PC-9 (cell line): ENCODE measurements around the gene DDX39A. TPM values are rescaled to one million over a fixed set of nuclear protein-coding genes. Genes with fewer than 3 reads are reported as not detected.
"Not testable (repeated sequence)": the region's sequence is repeated elsewhere in the genome, so short reads cannot be mapped to it uniquely, and the experiment has no call there.

Experiments used
- BruUV-seq: library from RNA; stranded (reverse); fragments of 400-500 nt; replicated peaks from 2 replicates; lab custom pipeline; 2021; lab: Mats Ljungman, UMichigan
- CTCF ChIA-PET: fragments of 300-600 bp; sonication (Branson Sonifier 250); formaldehyde crosslinking; loops from one replicate; lab custom pipeline; 2022; ENCODE audit warnings: antibody characterized with exemption; lab: Charles Lee
- POLR2A ChIA-PET: fragments of 300-600 bp; sonication (Branson Sonifier 250); formaldehyde crosslinking; loops from one replicate; lab custom pipeline; 2022; ENCODE audit warnings: antibody characterized with exemption; ENCODE audit not compliant: unreplicated experiment; lab: Charles Lee
- DNase-seq, 2 experiments: peaks; one replicate each; pipeline versions ENCODE4 v3.0.0 to v3.0.0-alpha.2; 2015 to 2022; ENCODE audit warnings: mixed read lengths in 1 of 2
- H2AFZ ChIP-seq: fragments of 200-600 bp; sonication (generic); 2 replicates; pipeline ENCODE4 v1.8.1; 2017; ENCODE audit warnings: antibody characterized with exemption
- H3F3A ChIP-seq: fragments of 200-600 bp; sonication (generic); 2 replicates; pipeline ENCODE4 v1.8.1; 2017; ENCODE audit warnings: antibody characterized with exemption, mild to moderate bottlenecking, low read depth; ENCODE audit not compliant: insufficient read depth
- H3K27ac ChIP-seq: fragments of 200-600 bp; sonication (generic); 2 replicates; pipeline ENCODE4 v1.6.1; 2016; ENCODE audit warnings: mixed run types
- H3K27me3 ChIP-seq: fragments of 200-600 bp; sonication (generic); 2 replicates; pipeline ENCODE4 v1.6.1; 2016; ENCODE audit warnings: low read depth, mixed run types; ENCODE audit not compliant: insufficient read depth
- H3K36me3 ChIP-seq: fragments of 200-600 bp; sonication (generic); 2 replicates; pipeline ENCODE4 v1.6.1; 2016; ENCODE audit warnings: low read depth, mixed run types
- H3K4me1 ChIP-seq: fragments of 200-600 bp; sonication (generic); replicated peaks from 2 replicates; pipeline ENCODE4 v1.6.1; 2016; ENCODE audit warnings: mixed run types; ENCODE audit not compliant: insufficient read depth
- H3K4me2 ChIP-seq: fragments of 200-600 bp; sonication (generic); 2 replicates; pipeline ENCODE4 v1.6.1; 2017; ENCODE audit warnings: mixed run types
- H3K4me3 ChIP-seq: fragments of 200-600 bp; sonication (generic); 2 replicates; pipeline ENCODE4 v1.6.1; 2016; ENCODE audit warnings: mixed run types
- H3K79me2 ChIP-seq: fragments of 200-600 bp; sonication (generic); 2 replicates; pipeline ENCODE4 v1.6.1; 2017; ENCODE audit warnings: low read depth, mixed run types
- H3K9me2 ChIP-seq: fragments of 200-600 bp; sonication (generic); 2 replicates; pipeline ENCODE4 v1.8.1; 2017; ENCODE audit warnings: mild to moderate bottlenecking; ENCODE audit not compliant: insufficient read depth
- H3K9me3 ChIP-seq: fragments of 200-600 bp; sonication (generic); 2 replicates; pipeline ENCODE4 v1.8.1; 2016; ENCODE audit warnings: low read depth; ENCODE audit not compliant: insufficient read depth
- H4K20me1 ChIP-seq: fragments of 200-600 bp; sonication (generic); 2 replicates; pipeline ENCODE4 v1.8.1; 2017; ENCODE audit not compliant: insufficient read depth
- CTCF ChIP-seq: fragments of 200-600 bp; sonication (generic); conservative IDR thresholded peaks from 2 replicates; pipeline ENCODE4 v1.6.1; 2017; ENCODE audit warnings: mixed run types, antibody characterized with exemption, mild to moderate bottlenecking, moderate library complexity
- EZH2 ChIP-seq: fragments of 200-600 bp; sonication (generic); IDR thresholded peaks from 2 replicates; pipeline ENCODE4 v1.8.0; 2017; ENCODE audit warnings: antibody characterized with exemption, low read depth
- intact Hi-C: fragments of 100-400 bp; cut with micrococcal nuclease; formaldehyde crosslinking; loops from one replicate; pipeline ENCODE4 v1.10.0; 2022; ENCODE audit not compliant: unreplicated experiment
- total RNA-seq: library from RNA; stranded (reverse); gene quantifications from 2 replicates; pipeline ENCODE4 v1.2.3, GENCODE V29; 2021

DDX39A gene
- total RNA-seq, 1 experiment from 2014 or later: 67.4 TPM

- H3K27ac ChIP-seq: no peak overlapping the region
- H3K79me2 ChIP-seq: no peaks in the 10 kb centered on the region
- no peaks in the 10 kb centered on the region for H3K36me3 ChIP-seq
- no TSS peak for BruUV-seq
- TF ChIP-seq EZH2: no peak
- no peak for TF ChIP-seq CTCF
- no peak overlapping the region for H3K4me3 ChIP-seq
- DNase-seq: peak; percentile 90 to 93
- no peaks in the 10 kb centered on the region for H4K20me1 ChIP-seq
- intact Hi-C loops: no loop called here
- H3K4me1 ChIP-seq: peaks cover 8% of the 10 kb centered on the region; the same call in 1 of the 2 replicates
- no peaks in the 10 kb centered on the region for H3K27me3 ChIP-seq
- no peak overlapping the region for H2AFZ ChIP-seq
- peaks cover 12% of the 10 kb centered on the region; the same call in 1 of the 2 replicates for H3F3A ChIP-seq
- no peaks in the 10 kb centered on the region for H3K9me3 ChIP-seq
- H3K9me2 ChIP-seq: no peaks in the 10 kb centered on the region
- ChIA-PET CTCF (interaction anchor here (0.5 to 0.7 kb wide), 3 partner anchors 8 to 40 kb away, joined by 3 to 11 read pairs (median 3); no protein-coding TSS in a partner anchor), POLR2A (interaction anchor here (0.6 to 1.0 kb wide), 3 partner anchors 11 to 15 kb away, joined by 3 to 33 read pairs (median 22); partner anchors contain the start of gene ADGRE5)
- H3K4me2 ChIP-seq: peak overlapping the region; percentile 58
Measured at GRCh38 chr19:14366529-14366928, 52.6 kb downstream of the DDX39A start.

GRCh38 chr19:14364098-14364443 lies 55.1 kb downstream of the DDX39A start:
- ChIA-PET CTCF (interaction anchor here (0.9 kb wide), 1 partner anchor 44 kb away, joined by 9 read pairs; no protein-coding TSS in a partner anchor), POLR2A (interaction anchor here (0.7 kb wide), 1 partner anchor 47 kb away, joined by 4 read pairs; no protein-coding TSS in a partner anchor)
- H3K4me3 ChIP-seq, H3K79me2 ChIP-seq, BruUV-seq, H3K4me2 ChIP-seq, H3K27me3 ChIP-seq, H2AFZ ChIP-seq, H3K27ac ChIP-seq, DNase-seq, H3K36me3 ChIP-seq, intact Hi-C loops, H3K4me1 ChIP-seq, H3K9me2 ChIP-seq, H4K20me1 ChIP-seq, H3K9me3 ChIP-seq: not testable (repeated sequence)
- H3F3A ChIP-seq: peaks cover 12% of the 10 kb centered on the region; the same call in 1 of the 2 replicates

- ChIA-PET CTCF (interaction anchor here (0.6 to 0.9 kb wide), 3 partner anchors 44 to 169 kb away, joined by 3 to 9 read pairs (median 9); no protein-coding TSS in a partner anchor), POLR2A (interaction anchor here (0.7 kb wide), 1 partner anchor 48 kb away, joined by 4 read pairs; no protein-coding TSS in a partner anchor)
- BruUV-seq: TSS peak; percentile 35
- Histone ChIP-seq H3F3A (peaks cover 12% of the 10 kb centered on the region; the same call in 1 of the 2 replicates), H3K27me3 (no peaks in the 10 kb centered on the region), H3K4me2 (peak overlapping the region; percentile 18; the same call in 1 of the 2 replicates), H3K79me2 (no peaks in the 10 kb centered on the region), H3K9me3 (no peaks in the 10 kb centered on the region), H3K4me1 (peaks cover 8% of the 10 kb centered on the region; the same call in 1 of the 2 replicates), H3K9me2 (no peaks in the 10 kb centered on the region), H3K27ac (no peak overlapping the region), H2AFZ (no peak overlapping the region), H3K4me3 (no peak overlapping the region), H3K36me3 (no peaks in the 10 kb centered on the region), H4K20me1 (no peaks in the 10 kb centered on the region)
- DNase-seq: peak in 1 of 2 experiments; percentile 72
- intact Hi-C loops: no loop called here
- no peak for TF ChIP-seq CTCF
- no peak for TF ChIP-seq EZH2
Measured at GRCh38 chr19:14363183-14364097, 55.7 kb downstream of the DDX39A start.
